ENCODE results near the gene CFAP91.

The CFAP91 gene

DNA sequence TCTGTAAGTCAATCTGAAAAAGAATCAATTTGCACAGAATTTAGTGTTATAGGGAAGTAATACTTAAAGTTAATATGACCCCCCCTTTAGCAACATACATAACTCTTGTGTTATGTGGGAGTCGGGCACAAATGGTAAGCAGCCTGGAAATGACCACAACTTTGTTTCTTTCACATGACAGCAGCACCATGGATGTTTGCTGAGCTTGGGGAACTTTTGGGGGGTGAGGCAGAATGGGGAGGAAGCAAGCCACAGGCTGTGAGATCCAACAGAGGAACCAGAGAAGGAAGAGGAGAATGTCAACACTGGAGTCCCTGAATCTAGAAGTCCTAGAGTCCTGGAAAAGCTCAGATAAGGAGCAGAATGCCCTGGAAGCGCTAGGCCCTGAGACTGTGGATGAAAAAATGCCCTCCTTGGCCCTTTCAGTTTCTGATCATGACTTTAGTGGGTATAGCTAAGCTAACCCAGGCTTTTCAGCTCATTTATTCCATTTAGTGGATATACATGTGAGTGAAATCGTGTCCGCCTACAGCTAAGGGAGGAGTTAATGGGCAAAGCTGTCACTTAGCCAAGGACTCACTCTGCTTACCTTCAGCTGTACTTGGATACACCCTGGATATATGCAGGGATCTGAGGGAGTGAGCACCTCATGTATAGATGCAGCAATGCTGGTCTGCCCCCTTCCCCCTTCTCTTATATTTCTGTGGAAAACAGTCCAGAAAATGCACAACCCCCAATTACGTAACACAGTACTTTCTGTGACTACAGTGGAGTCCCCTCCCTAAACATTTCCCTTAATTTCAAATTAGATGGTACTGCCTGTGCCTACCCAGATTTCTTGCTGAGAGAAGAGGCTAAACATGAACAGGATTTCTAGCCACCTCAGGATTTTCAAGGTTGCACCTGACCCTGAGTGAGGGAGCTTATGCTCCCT, 39.1 kb downstream of the CFAP91 start:
- no peak for DNase-seq (ENCODE audit: low read depth)
- TF ChIP-seq, protein P1, sequence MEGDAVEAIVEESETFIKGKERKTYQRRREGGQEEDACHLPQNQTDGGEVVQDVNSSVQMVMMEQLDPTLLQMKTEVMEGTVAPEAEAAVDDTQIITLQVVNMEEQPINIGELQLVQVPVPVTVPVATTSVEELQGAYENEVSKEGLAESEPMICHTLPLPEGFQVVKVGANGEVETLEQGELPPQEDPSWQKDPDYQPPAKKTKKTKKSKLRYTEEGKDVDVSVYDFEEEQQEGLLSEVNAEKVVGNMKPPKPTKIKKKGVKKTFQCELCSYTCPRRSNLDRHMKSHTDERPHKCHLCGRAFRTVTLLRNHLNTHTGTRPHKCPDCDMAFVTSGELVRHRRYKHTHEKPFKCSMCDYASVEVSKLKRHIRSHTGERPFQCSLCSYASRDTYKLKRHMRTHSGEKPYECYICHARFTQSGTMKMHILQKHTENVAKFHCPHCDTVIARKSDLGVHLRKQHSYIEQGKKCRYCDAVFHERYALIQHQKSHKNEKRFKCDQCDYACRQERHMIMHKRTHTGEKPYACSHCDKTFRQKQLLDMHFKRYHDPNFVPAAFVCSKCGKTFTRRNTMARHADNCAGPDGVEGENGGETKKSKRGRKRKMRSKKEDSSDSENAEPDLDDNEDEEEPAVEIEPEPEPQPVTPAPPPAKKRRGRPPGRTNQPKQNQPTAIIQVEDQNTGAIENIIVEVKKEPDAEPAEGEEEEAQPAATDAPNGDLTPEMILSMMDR (IDR thresholded peaks at IDR 0.05; ENCODE audit: low read depth, low read length, missing control alignments): no peak

GRCh38 chr3:119743921-119744320, 41.1 kb downstream of the CFAP91 start:
- no peak overlapping the region for H3K4me3 ChIP-seq (ENCODE audit: low read depth, low read length)
- TF ChIP-seq, protein P1 (IDR thresholded peaks at IDR 0.05; ENCODE audit: low read depth, low read length, missing control alignments): no peak
- no peak for DNase-seq (ENCODE audit: low read depth)

More for the DNA sequence above, 39.1 kb downstream of the CFAP91 start:
- no peak overlapping the region for H3K4me3 ChIP-seq (ENCODE audit: low read depth, low read length)

GRCh38 chr3:119745942-119746341, 43.1 kb downstream of the CFAP91 start:
- no peak overlapping the region for H3K4me3 ChIP-seq (ENCODE audit: low read depth, low read length)
- no peak for DNase-seq (ENCODE audit: low read depth)
- TF ChIP-seq, protein P1 (IDR thresholded peaks at IDR 0.05; ENCODE audit: low read depth, low read length, missing control alignments): no peak

- no peak for DNase-seq (ENCODE audit: low read depth)
- no peak overlapping the region for H3K4me3 ChIP-seq (ENCODE audit: low read depth, low read length)
- TF ChIP-seq, protein P1 (IDR thresholded peaks at IDR 0.05; ENCODE audit: low read depth, low read length, missing control alignments): no peak
Measured at GRCh38 chr3:119746423-119746822, 43.6 kb downstream of the CFAP91 start.

GRCh38 chr3:119747357-119747756, 44.5 kb downstream of the CFAP91 start:
- H3K4me3 ChIP-seq (ENCODE audit: low read depth, low read length): no peak overlapping the region
- TF ChIP-seq, protein P1 (IDR thresholded peaks at IDR 0.05; ENCODE audit: low read depth, low read length, missing control alignments): no peak
- no peak for DNase-seq (ENCODE audit: low read depth)

DNA sequence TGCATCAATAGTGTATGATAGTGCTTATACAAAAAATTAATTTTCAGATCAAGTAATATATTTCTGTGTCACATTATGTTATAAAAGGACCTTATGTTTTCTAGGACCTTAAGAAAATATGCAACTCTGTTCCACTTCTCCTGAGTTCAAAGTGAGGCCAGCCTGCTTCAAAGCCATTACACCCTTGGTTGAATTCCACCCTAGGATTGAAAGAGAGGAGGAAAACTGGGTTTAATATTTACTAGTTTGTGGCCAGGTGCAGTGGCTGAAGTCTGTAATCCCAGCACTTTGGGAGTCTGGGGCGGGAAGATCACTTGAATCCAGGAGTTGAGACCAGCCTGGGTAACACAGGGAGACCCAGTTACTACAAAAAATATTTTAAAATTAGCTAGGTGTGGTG, 46.2 kb downstream of the CFAP91 start:
- no peak overlapping the region for H3K4me3 ChIP-seq (ENCODE audit: low read depth, low read length)
- DNase-seq (ENCODE audit: low read depth): no peak
- TF ChIP-seq, protein P1 (IDR thresholded peaks at IDR 0.05; ENCODE audit: low read depth, low read length, missing control alignments): no peak
